HG02981 (cell line): ENCODE measurements around the gene EPHB2.
"Not testable (repeated sequence)": the region's sequence is repeated elsewhere in the genome, so short reads cannot be mapped to it uniquely, and the experiment has no call there.

Experiments used
- ATAC-seq: cut with Tn5 transposase; IDR thresholded peaks from one replicate; pipeline ENCODE4 v1.9.1; 2021; ENCODE audit warnings: mild to moderate bottlenecking, moderate library complexity; ENCODE audit not compliant: unreplicated experiment

Gene EPHB2

GRCh38 chr1:22689505-22689904, 21.1 kb upstream of the EPHB2 start:
- no peak for ATAC-seq

GRCh38 chr1:22691031-22691753, 19.4 kb upstream of the EPHB2 start:
- ATAC-seq, result no peak

GRCh38 chr1:22694172-22694571, 16.5 kb upstream of the EPHB2 start:
- no peak for ATAC-seq

GRCh38 chr1:22696610-22697009, 14.0 kb upstream of the EPHB2 start:
- ATAC-seq, result no peak

- no peak for ATAC-seq
Observed at GRCh38 chr1:22697980-22698379, 12.7 kb upstream of the EPHB2 start.

GRCh38 chr1:22699681-22700520, 10.7 kb upstream of the EPHB2 start:
- no peak for ATAC-seq

GRCh38 chr1:22702296-22703085, 8.1 kb upstream of the EPHB2 start:
- ATAC-seq, result no peak

GRCh38 chr1:22704440-22705067, 6.1 kb upstream of the EPHB2 start:
- ATAC-seq, result no peak

GRCh38 chr1:22705586-22705985, 5.1 kb upstream of the EPHB2 start:
- no peak for ATAC-seq

- not testable (repeated sequence) for ATAC-seq
Observed at GRCh38 chr1:22706100-22706499, 4.5 kb upstream of the EPHB2 start.

GRCh38 chr1:22708777-22709176, 1.9 kb upstream of the EPHB2 start:
- no peak for ATAC-seq

- no peak for ATAC-seq
Observed at GRCh38 chr1:22709227-22709626, 1.4 kb upstream of the EPHB2 start.

GRCh38 chr1:22709891-22710700, 543 bp upstream of the EPHB2 start:
- no peak for ATAC-seq

- no peak for ATAC-seq
Observed at GRCh38 chr1:22711071-22711470, 432 bp downstream of the EPHB2 start.

GRCh38 chr1:22711591-22712501, 1.2 kb downstream of the EPHB2 start:
- ATAC-seq, result no peak

- ATAC-seq, result no peak
Observed at GRCh38 chr1:22712502-22713271, 2.0 kb downstream of the EPHB2 start.

GRCh38 chr1:22714455-22714854, 3.8 kb downstream of the EPHB2 start:
- no peak for ATAC-seq

- no peak for ATAC-seq
Observed at GRCh38 chr1:22717037-22717760, 6.6 kb downstream of the EPHB2 start.
